ENCODE measurements around the gene PHF1. TPM values are rescaled to one million over a fixed set of nuclear protein-coding genes. Genes with fewer than 3 reads are reported as not detected.

Gene PHF1
- total and polyA plus RNA-seq, 2 of the 13 experiments (the other 11 are each of a cell fraction or from before 2014, with no cell fraction given) = 25.4 to 61.9 TPM

DNA sequence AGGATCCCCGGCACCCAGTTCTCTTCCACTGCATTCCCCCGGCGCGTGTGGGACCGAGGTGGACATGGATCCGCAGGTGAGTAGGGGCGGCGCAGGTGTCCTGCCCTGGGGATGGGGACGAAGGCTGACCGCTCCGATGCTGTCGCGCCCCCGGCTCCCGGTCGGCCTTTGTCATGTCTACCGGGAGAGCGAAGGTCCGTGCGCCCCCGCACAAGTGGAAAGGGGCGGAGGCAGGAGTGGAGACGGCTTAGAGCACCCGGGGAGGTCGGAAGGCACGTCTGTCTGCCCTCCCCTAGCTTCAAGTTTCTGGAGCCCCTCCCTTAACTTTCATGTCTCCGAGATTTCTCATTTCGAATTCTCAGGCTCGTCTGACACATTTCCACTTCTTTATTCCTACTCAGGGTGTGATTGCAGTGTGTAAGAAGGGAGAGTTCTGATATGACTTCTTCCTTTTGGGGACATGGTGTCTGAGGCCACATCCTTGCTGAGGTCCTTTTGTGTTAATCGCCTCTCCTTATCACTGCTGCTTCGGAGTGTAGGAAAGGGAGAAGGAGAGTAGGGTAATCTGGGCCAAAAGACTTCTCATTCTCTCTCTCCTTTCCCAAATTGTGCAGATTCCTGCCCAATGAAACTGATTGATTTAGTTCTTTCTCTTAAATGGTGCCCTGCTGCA is 18.8 kb upstream of the PHF1 start (continued):
- TF ChIP-seq TOPORS (CRISPR knock-in tag; IDR thresholded peaks at IDR 0.05) (no peak), CBX1 (IDR thresholded peaks at IDR 0.05; ENCODE audit: low read depth) (no peak), ZHX2 (IDR thresholded peaks at IDR 0.05; ENCODE audit: low read depth) (no peak), ZHX2 (CRISPR knock-in tag; IDR thresholded peaks at IDR 0.05; ENCODE audit: borderline replicate concordance) (no peak), MIER2 (CRISPR knock-in tag; IDR thresholded peaks at IDR 0.05) (no peak), RNF219 (CRISPR knock-in tag; IDR thresholded peaks at IDR 0.05) (no peak), ZKSCAN5 (CRISPR knock-in tag; IDR thresholded peaks at IDR 0.05) (0 out of 2 replicates have a peak, but pooled peaks have one; percentile 55), ZZZ3 (CRISPR knock-in tag; IDR thresholded peaks at IDR 0.05; ENCODE audit: borderline replicate concordance) (0 out of 2 replicates have a peak, but pooled peaks have one; percentile 15), ZBTB2 (CRISPR knock-in tag; IDR thresholded peaks at IDR 0.05; ENCODE audit: low read depth) (no peak), ZMYM4 (CRISPR knock-in tag; IDR thresholded peaks at IDR 0.05) (no peak), SCMH1 (CRISPR knock-in tag; IDR thresholded peaks at IDR 0.05; ENCODE audit: borderline replicate concordance) (no peak), HNRNPH1 (optimal IDR thresholded peaks at IDR 0.05; ENCODE audit: low read depth, low read length) (no peak), ZNF30 (CRISPR knock-in tag; IDR thresholded peaks at IDR 0.05) (no peak), ZNF605 (CRISPR knock-in tag; IDR thresholded peaks at IDR 0.05) (no peak; the same call in 1 of the 2 replicates), ZNF674 (CRISPR knock-in tag; IDR thresholded peaks at IDR 0.05; ENCODE audit: low read depth) (no peak)
- TF ChIP-seq, protein P1, sequence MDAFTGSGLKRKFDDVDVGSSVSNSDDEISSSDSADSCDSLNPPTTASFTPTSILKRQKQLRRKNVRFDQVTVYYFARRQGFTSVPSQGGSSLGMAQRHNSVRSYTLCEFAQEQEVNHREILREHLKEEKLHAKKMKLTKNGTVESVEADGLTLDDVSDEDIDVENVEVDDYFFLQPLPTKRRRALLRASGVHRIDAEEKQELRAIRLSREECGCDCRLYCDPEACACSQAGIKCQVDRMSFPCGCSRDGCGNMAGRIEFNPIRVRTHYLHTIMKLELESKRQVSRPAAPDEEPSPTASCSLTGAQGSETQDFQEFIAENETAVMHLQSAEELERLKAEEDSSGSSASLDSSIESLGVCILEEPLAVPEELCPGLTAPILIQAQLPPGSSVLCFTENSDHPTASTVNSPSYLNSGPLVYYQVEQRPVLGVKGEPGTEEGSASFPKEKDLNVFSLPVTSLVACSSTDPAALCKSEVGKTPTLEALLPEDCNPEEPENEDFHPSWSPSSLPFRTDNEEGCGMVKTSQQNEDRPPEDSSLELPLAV (CRISPR knock-in tag; conservative IDR thresholded peaks at IDR 0.05; ENCODE audit: low read depth) = no peak
- TF ChIP-seq, protein P2, sequence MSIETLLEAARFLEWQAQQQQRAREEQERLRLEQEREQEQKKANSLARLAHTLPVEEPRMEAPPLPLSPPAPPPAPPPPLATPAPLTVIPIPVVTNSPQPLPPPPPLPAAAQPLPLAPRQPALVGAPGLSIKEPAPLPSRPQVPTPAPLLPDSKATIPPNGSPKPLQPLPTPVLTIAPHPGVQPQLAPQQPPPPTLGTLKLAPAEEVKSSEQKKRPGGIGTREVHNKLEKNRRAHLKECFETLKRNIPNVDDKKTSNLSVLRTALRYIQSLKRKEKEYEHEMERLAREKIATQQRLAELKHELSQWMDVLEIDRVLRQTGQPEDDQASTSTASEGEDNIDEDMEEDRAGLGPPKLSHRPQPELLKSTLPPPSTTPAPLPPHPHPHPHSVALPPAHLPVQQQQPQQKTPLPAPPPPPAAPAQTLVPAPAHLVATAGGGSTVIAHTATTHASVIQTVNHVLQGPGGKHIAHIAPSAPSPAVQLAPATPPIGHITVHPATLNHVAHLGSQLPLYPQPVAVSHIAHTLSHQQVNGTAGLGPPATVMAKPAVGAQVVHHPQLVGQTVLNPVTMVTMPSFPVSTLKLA (IDR thresholded peaks at IDR 0.05) = no peak
